HEK293 (cell line): ENCODE data around the gene DIPK1C.

Source experiments
- CTCF ChIA-PET: fragments of 350-600 bp; formaldehyde crosslinking; extraction: SDS; loops from one replicate; lab custom pipeline; 2021; ENCODE audit warnings: antibody characterized with exemption; lab: Yijun Ruan, JAX
- POLR2A ChIA-PET: fragments of 300-600 bp; formaldehyde crosslinking; extraction: SDS; loops from one replicate; lab custom pipeline; 2020; ENCODE audit warnings: antibody characterized with exemption, inconsistent platforms; lab: Yijun Ruan, JAX
- H3K27ac ChIP-seq: fragments of 200-500 bp; sonication (Bioruptor generic); 2 replicates; pipeline ENCODE4 v1.5.1; 2014; ENCODE audit warnings: low read depth, low read length, control low read depth, inconsistent platforms; ENCODE audit errors: extremely low read depth
- H3K36me3 ChIP-seq, 2 experiments: fragments of 200-500 bp in 1 of 2; sonication (Bioruptor generic) in 1 of 2; 1 replicate in 1 of 2; 2 replicates in 1 of 2; pipeline ENCODE4 v1.5.1; 2014 to 2017; ENCODE audit warnings: inconsistent platforms in 2 of 2, low read length in 2 of 2; ENCODE audit not compliant: control insufficient read depth in 2 of 2, insufficient read depth in 1 of 2
- H3K4me1 ChIP-seq: fragments of 200-500 bp; sonication (Bioruptor generic); 2 replicates; pipeline ENCODE4 v1.5.1; 2014; ENCODE audit warnings: mild to moderate bottlenecking, low read length, inconsistent platforms; ENCODE audit not compliant: control insufficient read depth, insufficient read depth
- H3K4me3 ChIP-seq: 2 replicates; pipeline ENCODE4 v1.5.1; 2011; ENCODE audit warnings: low read depth, mild to moderate bottlenecking, control low read depth, low read length, moderate library complexity
- H3K9me3 ChIP-seq: fragments of 200-500 bp; sonication (Bioruptor generic); 2 replicates; pipeline ENCODE4 v1.5.1; 2014; ENCODE audit warnings: low read depth, low read length, inconsistent platforms; ENCODE audit not compliant: control insufficient read depth, insufficient read depth
- CTCF ChIP-seq: fragments of 450-650 bp; formaldehyde crosslinking; IDR thresholded peaks from 2 replicates; pipeline ENCODE4 v1.5.1; 2016; ENCODE audit warnings: missing biosample characterization, missing genetic modification characterization
- GFI1B ChIP-seq: fragments of 450-650 bp; formaldehyde crosslinking; IDR thresholded peaks from 2 replicates; pipeline ENCODE4 v1.5.1; 2016; ENCODE audit warnings: missing biosample characterization, missing genetic modification characterization
- IKZF3 ChIP-seq: fragments of 450-650 bp; IDR thresholded peaks from 2 replicates; pipeline ENCODE4 v1.5.0; 2018; ENCODE audit warnings: missing biosample characterization, mild to moderate bottlenecking, missing genetic modification characterization, moderate library complexity
- KLF17 ChIP-seq: fragments of 450-650 bp; formaldehyde crosslinking; IDR thresholded peaks from 2 replicates; pipeline ENCODE4 v1.5.1; 2016; ENCODE audit warnings: missing biosample characterization, missing genetic modification characterization
- SALL2 ChIP-seq: fragments of 450-650 bp; formaldehyde crosslinking; IDR thresholded peaks from 2 replicates; pipeline ENCODE4 v1.5.0; 2017; ENCODE audit warnings: missing biosample characterization, mild to moderate bottlenecking, missing genetic modification characterization, borderline replicate concordance
- TCF7L2 ChIP-seq: IDR thresholded peaks from 2 replicates; pipeline ENCODE4 v1.6.1; 2011; ENCODE audit warnings: low read depth, mild to moderate bottlenecking, inconsistent platforms, low read length, moderate library complexity, borderline replicate concordance
- YY1 ChIP-seq: fragments of 450-650 bp; formaldehyde crosslinking; IDR thresholded peaks from 2 replicates; pipeline ENCODE4 v1.5.1; 2018; ENCODE audit warnings: missing biosample characterization, missing genetic modification characterization
- ZFP41 ChIP-seq: fragments of 450-650 bp; formaldehyde crosslinking; IDR thresholded peaks from 2 replicates; pipeline ENCODE4 v1.5.1; 2016; ENCODE audit warnings: missing biosample characterization, missing genetic modification characterization, borderline replicate concordance
- ZIC2 ChIP-seq: fragments of 450-650 bp; formaldehyde crosslinking; IDR thresholded peaks from 2 replicates; pipeline ENCODE4 v1.5.1; 2016; ENCODE audit warnings: missing biosample characterization, missing genetic modification characterization
- ZNF133 ChIP-seq: fragments of 450-650 bp; formaldehyde crosslinking; IDR thresholded peaks from 2 replicates; pipeline ENCODE4 v1.5.1; 2016; ENCODE audit warnings: missing biosample characterization, missing genetic modification characterization
- ZNF146 ChIP-seq: fragments of 450-650 bp; formaldehyde crosslinking; IDR thresholded peaks from 2 replicates; pipeline ENCODE4 v1.5.1; 2016; ENCODE audit warnings: missing biosample characterization, missing genetic modification characterization
- ZNF174 ChIP-seq: fragments of 450-650 bp; formaldehyde crosslinking; IDR thresholded peaks from 2 replicates; pipeline ENCODE4 v1.5.0; 2017; ENCODE audit warnings: missing biosample characterization, mild to moderate bottlenecking, missing genetic modification characterization
- ZNF311 ChIP-seq: fragments of 450-650 bp; formaldehyde crosslinking; IDR thresholded peaks from 2 replicates; pipeline ENCODE4 v1.5.1; 2017; ENCODE audit warnings: missing biosample characterization, missing genetic modification characterization, borderline replicate concordance
- ZNF366 ChIP-seq: fragments of 450-650 bp; formaldehyde crosslinking; conservative IDR thresholded peaks from 2 replicates; pipeline ENCODE4 v1.5.1; 2016; ENCODE audit warnings: missing biosample characterization, missing genetic modification characterization
- ZNF548 ChIP-seq: fragments of 450-650 bp; formaldehyde crosslinking; IDR thresholded peaks from 2 replicates; pipeline ENCODE4 v1.5.1; 2016; ENCODE audit warnings: missing biosample characterization, missing genetic modification characterization
- ZNF558 ChIP-seq: fragments of 450-650 bp; formaldehyde crosslinking; IDR thresholded peaks from 2 replicates; pipeline ENCODE4 v1.5.1; 2016; ENCODE audit warnings: missing biosample characterization, missing genetic modification characterization
- ZNF585B ChIP-seq: fragments of 450-650 bp; formaldehyde crosslinking; IDR thresholded peaks from 2 replicates; pipeline ENCODE4 v1.5.1; 2016; ENCODE audit warnings: missing biosample characterization, missing genetic modification characterization
- ZNF677 ChIP-seq: fragments of 450-650 bp; IDR thresholded peaks from 2 replicates; pipeline ENCODE4 v1.5.0; 2018; ENCODE audit warnings: missing biosample characterization, mild to moderate bottlenecking, missing genetic modification characterization, moderate library complexity
- ZNF776 ChIP-seq: fragments of 450-650 bp; formaldehyde crosslinking; IDR thresholded peaks from 2 replicates; pipeline ENCODE4 v1.5.0; 2017; ENCODE audit warnings: missing biosample characterization, missing genetic modification characterization, borderline replicate concordance
- ZSCAN18 ChIP-seq: fragments of 450-650 bp; formaldehyde crosslinking; IDR thresholded peaks from 2 replicates; pipeline ENCODE4 v1.5.1; 2016; ENCODE audit warnings: missing biosample characterization, missing genetic modification characterization

DIPK1C gene

DNA sequence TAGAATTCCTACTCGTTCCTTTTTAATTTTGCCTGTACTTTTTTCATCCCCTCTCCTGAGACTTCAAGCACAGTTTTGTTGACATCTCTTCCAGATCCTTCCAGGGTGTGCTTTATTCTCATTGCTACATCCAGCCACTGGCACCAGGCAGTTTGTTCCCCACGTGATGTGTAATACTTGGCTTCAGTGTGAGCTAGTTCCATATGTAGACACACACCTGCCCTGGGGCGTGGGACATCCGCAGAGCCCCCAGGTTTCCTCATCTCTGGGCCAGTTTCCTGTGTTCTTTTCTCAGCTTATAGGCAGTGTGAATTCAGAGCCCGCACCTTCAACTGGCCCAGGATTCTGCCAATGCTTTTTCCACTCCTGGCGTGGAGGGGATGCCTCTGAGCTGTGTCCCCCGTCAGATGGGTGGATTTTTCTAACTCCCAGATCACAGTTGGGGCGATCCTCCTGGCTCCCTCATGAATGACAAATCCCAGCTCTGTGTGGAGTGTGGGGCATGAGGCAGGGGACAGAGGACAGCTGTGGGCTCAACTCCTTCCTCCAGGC, 46.6 kb downstream of the DIPK1C start:
- ChIA-PET POLR2A (interaction anchor here (0.9 kb wide), 1 partner anchor 85 kb away, joined by 4 read pairs; the partner anchor contains the start of gene CNDP2), CTCF (interaction anchor here (0.5 kb wide), 1 partner anchor 57 kb away, joined by 4 read pairs; no protein-coding TSS in a partner anchor)
- Histone ChIP-seq H3K9me3 (no peaks in the 10 kb centered on the region), H3K4me1 (no peaks in the 10 kb centered on the region), H3K27ac (no peak overlapping the region), H3K36me3 (no peaks in the 10 kb centered on the region), H3K4me3 (no peak overlapping the region)
- TF ChIP-seq IKZF3 = no peak
- no peak for TF ChIP-seq ZSCAN18
- no peak for TF ChIP-seq ZNF585B (tag by site-specific recombination)
- TF ChIP-seq ZNF174 (tag by site-specific recombination) = no peak
- TF ChIP-seq CTCF (tag by site-specific recombination) = no peak
- TF ChIP-seq ZNF146 (tag by site-specific recombination) = no peak
- TF ChIP-seq ZNF558 (tag by site-specific recombination) = no peak
- TF ChIP-seq KLF17 (tag by site-specific recombination) = no peak
- TF ChIP-seq ZFP41 (tag by site-specific recombination) = no peak
- no peak for TF ChIP-seq ZNF311 (tag by site-specific recombination)
- no peak for TF ChIP-seq TCF7L2
- TF ChIP-seq ZIC2 (tag by site-specific recombination) = no peak
- no peak for TF ChIP-seq YY1
- TF ChIP-seq ZNF133 (tag by site-specific recombination) = no peak

GRCh38 chr18:74407888-74408287, 49.2 kb downstream of the DIPK1C start:
- ChIA-PET POLR2A (no interaction called here), CTCF (no interaction called here)
- Histone ChIP-seq H3K4me3 (no peak overlapping the region), H3K27ac (no peak overlapping the region), H3K9me3 (no peaks in the 10 kb centered on the region), H3K36me3 (no peaks in the 10 kb centered on the region), H3K4me1 (no peaks in the 10 kb centered on the region)
- TF ChIP-seq ZNF366 = no peak
- no peak for TF ChIP-seq ZNF776 (tag by site-specific recombination)
- TF ChIP-seq ZNF677 (tag by site-specific recombination) = no peak
- no peak for TF ChIP-seq SALL2 (tag by site-specific recombination)
- no peak for TF ChIP-seq GFI1B
- TF ChIP-seq ZNF548 (tag by site-specific recombination) = no peak
